Pancreas (tissue), 10 donors: ENCODE data around the gene PTCH2. TPM values are rescaled to one million over a fixed set of nuclear protein-coding genes. Genes with fewer than 3 reads are reported as not detected.

Source experiments
- ATAC-seq, 4 donors: fragments of 200-7000 bp; cut with Tn5 transposase; one replicate each; pipeline versions ENCODE4 v1.8.0 to v1.9.1; 2020; ENCODE audit warnings: mild to moderate bottlenecking in 4 of 4, moderate library complexity in 4 of 4
- DNase-seq, 6 donors: peaks; one replicate each; pipeline ENCODE4 v3.0.0-alpha.2; 2020
- FAIRE-seq: peaks from 2 replicates; lab custom pipeline; 2012; peaks lifted over from hg19 to GRCh38; lab: Jason Lieb, UNC
- H3K27ac ChIP-seq, 4 donors: fragments of 200-600 bp; sonication (generic); 1 replicate in 3 of 4; 2 replicates in 1 of 4; pipeline versions ENCODE4 v1.5.0 to v1.8.0; 2020
- H3K27me3 ChIP-seq, 4 donors: fragments of 200-600 bp; one replicate each; pipeline ENCODE4 v1.8.0; 2021
- H3K36me3 ChIP-seq, 3 donors: fragments of 200-600 bp; sonication (generic) in 1 of 3; one replicate each; pipeline versions ENCODE4 v1.5.0 to v1.8.0; 2020 to 2021
- H3K4me1 ChIP-seq, 3 donors: fragments of 200-600 bp; one replicate each; pipeline ENCODE4 v1.8.0; 2021
- H3K4me3 ChIP-seq, 4 donors: fragments of 200-600 bp; sonication (generic) in 2 of 4; one replicate each; pipeline versions ENCODE4 v1.5.0 to v1.8.0; 2020 to 2021
- H3K9me3 ChIP-seq, 4 donors: fragments of 200-600 bp; one replicate each; pipeline ENCODE4 v1.8.0; 2021
- whole genome bisulfite sequencing, 2 donors: extraction: QIAGEN DNeasy Blood & Tissue Kit; methylation state at CpG; one replicate each; pipeline ENCODE4 v1.1.7; 2013; 5-methylcytosine and 5-hydroxymethylcytosine counted together
- intact Hi-C, 3 donors: fragments of 100-400 bp; cut with DNase I; formaldehyde crosslinking; loops; one replicate each; pipeline versions ENCODE4 v1.11.1 to v1.14.2; 2022
- polyA plus RNA-seq, 2 donors: library from polyadenylated mRNA; stranded (reverse); fragments of 200-250 nt; gene quantifications; one replicate each; pipeline ENCODE4 v1.2.3, GENCODE V29; 2013
- total RNA-seq, 6 donors: library from RNA; stranded (reverse); fragmentation: NEBNext Ultra II Directional in 4 of 6; extraction: Animal tissue kit (Norgen Biotek cat#: 25700) in 4 of 6; gene quantifications; one replicate each; pipeline versions ENCODE4 v1.2.1 to v1.2.4, GENCODE V29; 2021 to 2023
- TF ChIP-seq, protein P1 (sequence below), 4 donors: fragments of 200-600 bp; sonication (generic) in 3 of 4; IDR thresholded peaks; one replicate each; pipeline versions ENCODE4 v1.5.0 to v1.8.0; 2021; ENCODE audit warnings: antibody characterized with exemption in 4 of 4
- donor health status: healthy with polysubstance abuse.
- donor health status: DM: no; HTN: no; CAD: no; lungs with moderate emphysema.
- donor health status: DM: no; HTN: no; CAD: no.
- donor health status: control.
- donor health status: control.
- donor health status: Bipolar disorder and iron deficiency.
- donor health status: DM: yes; HTN: yes; CAD: no.
- donor health status: DM: no; HTN: no; CAD: no.
- donor health status: DM: no; HTN: no; CAD: no.
- donor health status: DM: yes; HTN: yes; CAD: no.

Gene PTCH2
- total and polyA plus RNA-seq, 8 donors, result 0.16 to 1.8 (median 0.38) TPM

DNA sequence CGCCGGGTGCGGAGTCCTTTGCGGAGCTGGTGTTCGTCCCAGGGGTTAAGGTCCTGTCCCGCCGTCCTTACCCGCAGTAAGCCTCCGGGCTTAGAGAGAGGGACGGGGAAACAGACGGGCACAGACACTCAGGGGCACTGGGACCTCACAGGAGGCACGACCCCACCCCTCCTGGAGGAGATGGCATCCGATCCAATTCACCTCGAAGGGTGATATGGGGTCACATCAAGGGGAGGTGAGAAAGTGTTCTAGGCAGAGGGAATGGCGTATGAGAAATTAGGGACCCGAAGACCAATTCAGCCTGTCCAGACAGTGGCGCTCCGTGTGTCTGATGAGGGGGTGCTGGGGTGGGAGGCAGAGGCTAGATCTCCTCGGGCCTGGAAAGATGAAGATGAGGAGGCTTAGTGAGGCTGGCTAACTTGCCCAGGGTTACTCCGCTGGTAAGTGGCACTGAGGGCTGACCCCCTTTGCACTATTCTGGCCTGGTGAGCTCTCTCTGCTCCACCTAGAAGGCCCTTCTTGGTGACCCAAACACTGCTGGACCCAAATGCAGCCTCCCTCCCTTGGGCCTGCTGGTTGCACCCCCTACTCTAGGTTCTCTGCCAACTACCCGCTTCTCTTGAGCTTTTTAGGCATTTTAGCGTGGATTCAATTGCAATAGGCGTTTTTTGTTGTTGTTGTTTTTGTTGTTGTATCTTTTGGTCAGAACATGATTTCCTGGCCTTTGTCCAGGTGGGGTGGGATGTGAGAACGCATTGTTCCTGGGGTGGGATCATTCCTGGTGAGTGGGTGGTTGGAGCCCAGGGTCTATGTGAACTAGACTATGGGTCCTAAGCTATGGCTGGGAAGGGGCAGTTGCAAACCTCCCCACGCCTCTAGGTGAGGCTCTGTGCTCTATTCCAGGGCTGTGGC, 22.5 kb downstream of the PTCH2 start:
- no peaks in the 10 kb centered on the region for H3K9me3 ChIP-seq
- peak in 3 of 6 donors; percentile 32 to 35 (median 33) for DNase-seq
- TF ChIP-seq, protein P1, sequence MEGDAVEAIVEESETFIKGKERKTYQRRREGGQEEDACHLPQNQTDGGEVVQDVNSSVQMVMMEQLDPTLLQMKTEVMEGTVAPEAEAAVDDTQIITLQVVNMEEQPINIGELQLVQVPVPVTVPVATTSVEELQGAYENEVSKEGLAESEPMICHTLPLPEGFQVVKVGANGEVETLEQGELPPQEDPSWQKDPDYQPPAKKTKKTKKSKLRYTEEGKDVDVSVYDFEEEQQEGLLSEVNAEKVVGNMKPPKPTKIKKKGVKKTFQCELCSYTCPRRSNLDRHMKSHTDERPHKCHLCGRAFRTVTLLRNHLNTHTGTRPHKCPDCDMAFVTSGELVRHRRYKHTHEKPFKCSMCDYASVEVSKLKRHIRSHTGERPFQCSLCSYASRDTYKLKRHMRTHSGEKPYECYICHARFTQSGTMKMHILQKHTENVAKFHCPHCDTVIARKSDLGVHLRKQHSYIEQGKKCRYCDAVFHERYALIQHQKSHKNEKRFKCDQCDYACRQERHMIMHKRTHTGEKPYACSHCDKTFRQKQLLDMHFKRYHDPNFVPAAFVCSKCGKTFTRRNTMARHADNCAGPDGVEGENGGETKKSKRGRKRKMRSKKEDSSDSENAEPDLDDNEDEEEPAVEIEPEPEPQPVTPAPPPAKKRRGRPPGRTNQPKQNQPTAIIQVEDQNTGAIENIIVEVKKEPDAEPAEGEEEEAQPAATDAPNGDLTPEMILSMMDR (IDR thresholded peaks at IDR 0.05), result no peak
- no peaks in the 10 kb centered on the region for H3K36me3 ChIP-seq
- 20 to 21% methylated on average over 25 of the region's 25 CpGs for WGBS, 2 donors
- no peak for FAIRE-seq
- intact Hi-C loops, result no loop called here
- peak overlapping the region; percentile 89 to 99 (median 96) for H3K27ac ChIP-seq
- H3K27me3 ChIP-seq, result no peaks in the 10 kb centered on the region
- ATAC-seq, result peak; percentile 18 to 33 (median 26)
- no peaks in the 10 kb centered on the region for H3K4me1 ChIP-seq
- peak overlapping the region; percentile 32 to 62 (median 52) for H3K4me3 ChIP-seq

DNA sequence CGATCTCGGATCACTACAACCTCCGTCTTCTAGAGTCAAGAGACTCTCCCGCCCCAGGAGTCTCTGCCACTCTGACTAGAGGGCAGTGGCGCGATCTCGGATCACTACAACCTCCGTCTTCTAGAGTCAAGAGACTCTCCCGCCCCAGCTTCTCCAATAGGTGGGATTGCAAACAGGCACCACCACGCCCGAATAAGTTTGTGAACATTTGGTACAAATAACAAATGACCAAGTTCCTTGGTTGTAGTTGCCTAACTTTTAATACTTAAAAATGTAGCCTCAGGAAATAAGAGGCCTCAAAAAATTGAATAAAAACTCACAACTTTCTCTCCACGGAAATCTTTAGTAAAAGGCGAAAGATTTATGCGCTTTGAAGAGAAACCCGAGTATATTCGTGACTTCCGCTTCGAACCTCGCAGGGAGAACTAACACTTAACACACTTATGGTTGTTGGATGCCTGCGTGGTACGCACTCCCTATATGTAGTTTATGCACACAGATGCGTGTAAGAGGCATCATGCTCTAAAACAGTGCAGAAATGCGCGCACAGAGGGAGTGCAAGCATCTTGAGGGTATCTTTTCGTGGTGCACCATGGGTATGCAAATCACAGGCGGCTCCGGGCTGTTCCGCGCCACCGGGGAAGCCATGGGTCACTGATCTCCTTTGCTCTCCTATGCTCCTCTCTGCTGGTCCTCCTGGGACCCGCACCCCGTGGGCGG, 23.3 kb downstream of the PTCH2 start:
- FAIRE-seq (peak; percentile 92), DNase-seq (peak; percentile 70 to 92 (median 81)), ATAC-seq (peak; percentile 90 to 94 (median 92))
- peaks cover 0 to 2% (median 0%) of the 10 kb centered on the region in 3 donors for H3K4me1 ChIP-seq
- no peaks in the 10 kb centered on the region for H3K27me3 ChIP-seq
- 1% methylated on average over 33 of the region's 33 CpGs for WGBS, 2 donors
- H3K36me3 ChIP-seq, result no peaks in the 10 kb centered on the region
- TF ChIP-seq, protein P1 (IDR thresholded peaks at IDR 0.05), result no peak
- intact Hi-C loops, result no loop called here
- peak overlapping the region; percentile 89 to 99 (median 96) for H3K27ac ChIP-seq
- H3K4me3 ChIP-seq, result peak overlapping the region; percentile 32 to 62 (median 52)
- no peaks in the 10 kb centered on the region for H3K9me3 ChIP-seq

DNA sequence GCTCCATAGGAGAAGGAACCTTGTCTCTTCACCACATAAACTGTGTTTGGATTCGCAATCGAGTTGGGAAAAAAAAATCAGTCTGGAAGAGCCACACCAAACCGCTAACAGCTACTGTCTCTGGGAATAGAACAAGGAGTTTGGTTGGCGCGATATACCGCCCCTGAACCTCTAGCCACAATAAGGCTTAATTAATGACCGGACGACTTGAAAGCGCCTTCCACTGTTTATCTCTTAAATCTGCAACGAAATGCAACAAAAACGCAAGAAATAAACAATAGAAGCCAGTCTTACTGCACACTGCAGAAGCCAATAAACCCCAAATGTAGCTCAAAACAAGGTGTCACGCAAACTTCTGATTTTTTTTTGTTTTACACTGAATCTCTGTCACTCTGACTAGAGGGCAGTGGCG, 23.9 kb downstream of the PTCH2 start:
- H3K9me3 ChIP-seq, result no peaks in the 10 kb centered on the region
- intact Hi-C loops, result no loop called here
- FAIRE-seq (no peak), ATAC-seq (peak; percentile 2 to 39 (median 14)), DNase-seq (peak in 2 of 6 donors; percentile 6 to 16)
- TF ChIP-seq, protein P1 (IDR thresholded peaks at IDR 0.05), result no peak
- peaks cover 0 to 7% (median 0%) of the 10 kb centered on the region in 3 donors for H3K4me1 ChIP-seq
- H3K27ac ChIP-seq, result peak overlapping the region; percentile 89 to 99 (median 96)
- WGBS, 2 donors, result 0% methylated on average over 13 of the region's 13 CpGs
- no peaks in the 10 kb centered on the region for H3K36me3 ChIP-seq
- peak overlapping the region in 2 of 4 donors; percentile 48 to 62 for H3K4me3 ChIP-seq
- no peaks in the 10 kb centered on the region for H3K27me3 ChIP-seq

DNA sequence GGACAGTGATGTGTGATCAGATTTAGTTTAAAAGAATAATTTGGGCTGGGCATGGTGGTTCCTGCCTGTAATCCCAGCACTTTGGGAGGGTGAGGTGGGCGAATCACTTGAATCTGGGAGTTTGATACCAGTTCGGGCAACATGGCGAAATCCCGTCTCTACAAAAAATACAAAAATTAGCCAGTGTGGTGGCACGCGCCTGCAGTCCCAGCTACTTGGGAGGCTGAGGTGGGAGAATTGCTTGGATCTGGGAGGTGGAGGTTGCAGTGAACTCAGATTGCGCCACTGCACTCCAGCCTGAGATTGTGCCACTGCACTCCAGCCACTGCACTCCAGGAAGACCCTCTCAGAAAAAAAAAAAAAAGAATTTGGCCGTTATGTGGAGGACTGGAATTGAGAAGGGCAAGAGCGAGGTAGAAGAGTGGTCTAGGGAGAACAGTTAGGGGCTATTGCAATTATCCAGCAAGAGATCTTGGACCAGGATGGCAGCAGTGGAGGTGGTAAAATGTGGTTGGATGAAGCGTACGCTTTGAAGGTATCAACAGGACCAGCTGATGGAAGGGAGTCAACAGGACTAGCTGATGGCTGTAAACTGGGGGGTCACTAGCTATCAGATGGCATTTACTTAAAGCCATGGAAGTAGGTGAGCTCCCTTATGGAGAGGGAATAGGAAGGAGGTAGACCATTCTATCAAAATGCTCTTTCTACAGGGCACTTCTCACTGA, 25.1 kb downstream of the PTCH2 start:
- no peak overlapping the region for H3K4me3 ChIP-seq
- 89 to 96% methylated on average over 11 of the region's 11 CpGs for WGBS, 2 donors
- no peaks in the 10 kb centered on the region for H3K9me3 ChIP-seq
- no peak for FAIRE-seq
- H3K4me1 ChIP-seq, result peaks cover 0 to 12% (median 0%) of the 10 kb centered on the region in 3 donors
- H3K36me3 ChIP-seq, result no peaks in the 10 kb centered on the region
- no peaks in the 10 kb centered on the region for H3K27me3 ChIP-seq
- no peak overlapping the region for H3K27ac ChIP-seq
- peak in 4 of 6 donors; percentile 6 to 14 (median 11) for DNase-seq
- ATAC-seq, result no peak
- TF ChIP-seq, protein P1 (IDR thresholded peaks at IDR 0.05), result no peak
- intact Hi-C loops, result no loop called here
